H9 (cell line): ENCODE measurements around the gene SLC12A5. TPM values are rescaled to one million over a fixed set of nuclear protein-coding genes. Genes with fewer than 3 reads are reported as not detected.

Experiments
- DNase-seq: peaks from one replicate; pipeline ENCODE4 v3.0.0-alpha.2; 2017
- H2AFZ ChIP-seq: one replicate; pipeline ENCODE4 v1.6.1; 2013; ENCODE audit warnings: mild to moderate bottlenecking, low read length, control low read depth, moderate library complexity
- H2AK5ac ChIP-seq: 2 replicates; pipeline ENCODE4 v1.6.1; 2013; ENCODE audit warnings: low read length, control low read depth, mixed read lengths; ENCODE audit not compliant: insufficient read length
- H2BK120ac ChIP-seq: one replicate; pipeline ENCODE4 v1.6.1; 2013; ENCODE audit warnings: low read depth, mild to moderate bottlenecking, low read length, control low read depth, inconsistent platforms; ENCODE audit not compliant: poor library complexity, severe bottlenecking
- H2BK12ac ChIP-seq: 2 replicates; pipeline ENCODE4 v1.6.1; 2013; ENCODE audit warnings: low read length, control low read depth, mixed read lengths, low read depth; ENCODE audit not compliant: insufficient read length
- H2BK15ac ChIP-seq: 2 replicates; pipeline ENCODE4 v1.6.1; 2013; ENCODE audit warnings: low read depth, low read length, control low read depth
- H2BK20ac ChIP-seq: one replicate; pipeline ENCODE4 v1.6.1; 2013; ENCODE audit warnings: low read depth, mild to moderate bottlenecking, low read length, control low read depth, inconsistent platforms; ENCODE audit not compliant: poor library complexity, severe bottlenecking
- H2BK5ac ChIP-seq: 2 replicates; pipeline ENCODE4 v1.6.1; 2013; ENCODE audit warnings: low read length, control low read depth, mixed read lengths; ENCODE audit not compliant: insufficient read length
- H3K14ac ChIP-seq: 2 replicates; pipeline ENCODE4 v1.6.1; 2013; ENCODE audit warnings: low read length, control low read depth; ENCODE audit not compliant: insufficient read depth
- H3K18ac ChIP-seq: 2 replicates; pipeline ENCODE4 v1.6.1; 2013; ENCODE audit warnings: low read depth, mild to moderate bottlenecking, mixed read lengths, low read length, control low read depth; ENCODE audit not compliant: insufficient read length
- H3K23ac ChIP-seq: 2 replicates; pipeline ENCODE4 v1.6.1; 2013; ENCODE audit warnings: low read length, control low read depth, mixed read lengths, low read depth; ENCODE audit not compliant: insufficient read length
- H3K23me2 ChIP-seq: 2 replicates; pipeline ENCODE4 v1.6.1; 2013; ENCODE audit warnings: low read depth, mild to moderate bottlenecking, mixed read lengths, low read length, control low read depth; ENCODE audit not compliant: insufficient read length, poor library complexity, severe bottlenecking
- H3K27ac ChIP-seq: 2 replicates; pipeline ENCODE4 v1.5.1; 2013; ENCODE audit warnings: low read length, control low read depth, mixed read lengths, low read depth; ENCODE audit not compliant: insufficient read length
- H3K27me3 ChIP-seq: 2 replicates; pipeline ENCODE4 v1.6.1; 2013; ENCODE audit warnings: low read length, control low read depth, inconsistent platforms; ENCODE audit not compliant: insufficient read depth
- H3K4ac ChIP-seq: 2 replicates; pipeline ENCODE4 v1.6.1; 2013; ENCODE audit warnings: low read depth, mild to moderate bottlenecking, control low read depth, inconsistent platforms, low read length, moderate library complexity
- H3K4me1 ChIP-seq: 2 replicates; pipeline ENCODE4 v1.6.1; 2013; ENCODE audit warnings: low read length, control low read depth, inconsistent platforms; ENCODE audit not compliant: insufficient read depth
- H3K4me2 ChIP-seq: 2 replicates; pipeline ENCODE4 v1.6.1; 2013; ENCODE audit warnings: low read length, control low read depth, mixed read lengths; ENCODE audit not compliant: insufficient read length, insufficient read depth
- H3K56ac ChIP-seq: 2 replicates; pipeline ENCODE4 v1.6.1; 2013; ENCODE audit warnings: low read depth, mild to moderate bottlenecking, mixed read lengths, low read length, control low read depth; ENCODE audit not compliant: insufficient read length
- H3K79me1 ChIP-seq: 2 replicates; pipeline ENCODE4 v1.6.1; 2013; ENCODE audit warnings: low read depth, mild to moderate bottlenecking, moderate library complexity, low read length, control low read depth, inconsistent platforms; ENCODE audit not compliant: insufficient read depth, poor library complexity, severe bottlenecking
- H3K79me2 ChIP-seq: 2 replicates; pipeline ENCODE4 v1.6.1; 2013; ENCODE audit warnings: low read length, control low read depth, inconsistent platforms; ENCODE audit not compliant: insufficient read depth
- H3K9ac ChIP-seq: 2 replicates; pipeline ENCODE4 v1.6.1; 2013; ENCODE audit warnings: low read length, control low read depth, mixed read lengths; ENCODE audit not compliant: insufficient read length; ENCODE audit errors: extremely low read depth
- H3K9me3 ChIP-seq: one replicate; pipeline ENCODE4 v1.6.1; 2013; ENCODE audit warnings: low read depth, low read length, inconsistent platforms; ENCODE audit not compliant: control insufficient read depth
- H3T11ph ChIP-seq: one replicate; pipeline ENCODE4 v1.6.1; 2013; ENCODE audit warnings: mild to moderate bottlenecking, low read length, control low read depth, inconsistent platforms
- H4K20me1 ChIP-seq: one replicate; pipeline ENCODE4 v1.6.1; 2013; ENCODE audit not compliant: control insufficient read depth, insufficient read length, insufficient read depth
- H4K5ac ChIP-seq: 2 replicates; pipeline ENCODE4 v1.6.1; 2013; ENCODE audit warnings: low read depth, mild to moderate bottlenecking, mixed read lengths, low read length, control low read depth; ENCODE audit not compliant: insufficient read length
- H4K8ac ChIP-seq: replicated peaks from 2 replicates; pipeline ENCODE4 v1.6.1; 2013; ENCODE audit warnings: low read length, control low read depth, mixed read lengths, low read depth; ENCODE audit not compliant: insufficient read length
- H4K91ac ChIP-seq: 2 replicates; pipeline ENCODE4 v1.6.1; 2013; ENCODE audit warnings: low read depth, mild to moderate bottlenecking, moderate library complexity, mixed read lengths, low read length, control low read depth; ENCODE audit not compliant: insufficient read length
- H3K27ac Mint-ChIP-seq, 3 experiments: 2 replicates in 2 of 3; 3 replicates in 1 of 3; pipeline ENCODE4 v1.8.0; 2020 to 2021; ENCODE audit warnings: mixed read lengths in 3 of 3, mild to moderate bottlenecking in 1 of 3, moderate library complexity in 1 of 3
- H3K27me3 Mint-ChIP-seq: 2 replicates; pipeline ENCODE4 v1.8.0; 2021; ENCODE audit warnings: low read depth, mild to moderate bottlenecking, moderate library complexity, mixed read lengths
- H3K36me3 Mint-ChIP-seq, 3 experiments: 2 replicates in 2 of 3; 3 replicates in 1 of 3; pipeline ENCODE4 v1.8.0; 2020 to 2021; ENCODE audit warnings: low read depth in 3 of 3, mixed read lengths in 3 of 3; ENCODE audit not compliant: insufficient read depth in 1 of 3
- H3K4me1 Mint-ChIP-seq, 2 experiments: 2 replicates each; pipeline ENCODE4 v1.8.0; 2020; ENCODE audit warnings: mixed read lengths in 2 of 2
- H3K4me3 Mint-ChIP-seq, 2 experiments: 2 replicates in 1 of 2; 3 replicates in 1 of 2; pipeline ENCODE4 v1.8.0; 2020 to 2021; ENCODE audit warnings: mild to moderate bottlenecking in 2 of 2, mixed read lengths in 2 of 2, moderate library complexity in 1 of 2
- H3K9me3 Mint-ChIP-seq, 2 experiments: 2 replicates in 1 of 2; 3 replicates in 1 of 2; pipeline ENCODE4 v1.8.0; 2020; ENCODE audit warnings: mild to moderate bottlenecking in 2 of 2, mixed read lengths in 2 of 2, moderate library complexity in 1 of 2
- WGBS: extraction: QIAGEN DNeasy Blood & Tissue Kit; methylation state at CpG from one replicate; pipeline ENCODE4 v1.1.7; 2013; ENCODE audit warnings: missing lambda C conversion rate, low lambda C conversion rate, mixed read lengths; ENCODE audit not compliant: insufficient read length; ENCODE audit errors: extremely low coverage; 5-methylcytosine and 5-hydroxymethylcytosine counted together
- total RNA-seq: library from RNA; stranded (reverse); gene quantifications from 2 replicates; pipeline ENCODE4 v1.2.1, GENCODE V29; 2021
- TF ChIP-seq, protein P1 (sequence below): fragments of 200-600 bp; sonication (generic); conservative IDR thresholded peaks from 3 replicates; pipeline ENCODE4 v1.8.0; 2021; ENCODE audit warnings: antibody characterized with exemption, mild to moderate bottlenecking

Gene SLC12A5
- total RNA-seq, 1 experiment from 2014 or later: 8.7 TPM

DNA sequence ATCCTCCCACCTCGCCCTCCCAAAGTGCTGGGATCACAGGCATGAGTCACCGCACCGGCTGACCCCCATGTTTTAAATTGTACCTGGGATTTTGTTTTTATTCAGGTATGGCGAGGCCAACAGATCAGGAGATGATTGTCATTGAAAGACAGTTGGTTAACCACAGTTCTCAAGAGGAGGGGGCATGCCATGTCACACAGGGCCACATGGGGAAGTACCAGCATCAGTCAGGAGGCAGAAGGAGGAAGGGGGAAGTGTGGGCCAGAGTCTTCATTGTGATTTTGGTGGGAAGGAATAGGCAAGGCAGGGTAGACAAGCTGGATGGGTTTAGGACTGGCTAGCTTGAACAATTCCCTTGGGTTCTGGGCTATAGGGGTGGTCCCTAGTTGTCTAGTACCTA lies 30.3 kb upstream of the SLC12A5 start:
- Histone ChIP-seq H4K8ac (no peak overlapping the region), H2AFZ (no peak overlapping the region), H3K79me2 (no peaks in the 10 kb centered on the region), H4K20me1 (no peaks in the 10 kb centered on the region), H2BK20ac (no peak overlapping the region), H4K5ac (no peak overlapping the region), H3T11ph (no peak overlapping the region), H3K23me2 (no peaks in the 10 kb centered on the region), H3K18ac (no peak overlapping the region), H3K4me2 (no peak overlapping the region), H2AK5ac (no peak overlapping the region), H4K91ac (no peak overlapping the region), H2BK120ac (no peak overlapping the region), H2BK5ac (no peak overlapping the region), H3K27me3 (no peaks in the 10 kb centered on the region), H3K79me1 (no peaks in the 10 kb centered on the region), H3K56ac (no peak overlapping the region), H2BK15ac (no peak overlapping the region), H3K4me1 (no peaks in the 10 kb centered on the region; the same call in 1 of the 2 replicates), H2BK12ac (no peak overlapping the region), H3K14ac (no peak overlapping the region), H3K27ac (no peak overlapping the region), H3K9ac (no peak overlapping the region), H3K9me3 (no peaks in the 10 kb centered on the region), H3K4ac (no peak overlapping the region), H3K23ac (no peak overlapping the region)
- H3K4me1 Mint-ChIP-seq: peaks cover 23 to 32% of the 10 kb centered on the region in 2 experiments
- H3K4me3 Mint-ChIP-seq: no peak overlapping the region
- no peaks in the 10 kb centered on the region for H3K9me3 Mint-ChIP-seq
- peak overlapping the region in 2 of 3 experiments; percentile 13 to 33; a peak in 2 of 7 replicates for H3K27ac Mint-ChIP-seq
- WGBS: no CpG with 5 or more reads among the region's 4 CpGs
- no peak for DNase-seq
- TF ChIP-seq, protein P1, sequence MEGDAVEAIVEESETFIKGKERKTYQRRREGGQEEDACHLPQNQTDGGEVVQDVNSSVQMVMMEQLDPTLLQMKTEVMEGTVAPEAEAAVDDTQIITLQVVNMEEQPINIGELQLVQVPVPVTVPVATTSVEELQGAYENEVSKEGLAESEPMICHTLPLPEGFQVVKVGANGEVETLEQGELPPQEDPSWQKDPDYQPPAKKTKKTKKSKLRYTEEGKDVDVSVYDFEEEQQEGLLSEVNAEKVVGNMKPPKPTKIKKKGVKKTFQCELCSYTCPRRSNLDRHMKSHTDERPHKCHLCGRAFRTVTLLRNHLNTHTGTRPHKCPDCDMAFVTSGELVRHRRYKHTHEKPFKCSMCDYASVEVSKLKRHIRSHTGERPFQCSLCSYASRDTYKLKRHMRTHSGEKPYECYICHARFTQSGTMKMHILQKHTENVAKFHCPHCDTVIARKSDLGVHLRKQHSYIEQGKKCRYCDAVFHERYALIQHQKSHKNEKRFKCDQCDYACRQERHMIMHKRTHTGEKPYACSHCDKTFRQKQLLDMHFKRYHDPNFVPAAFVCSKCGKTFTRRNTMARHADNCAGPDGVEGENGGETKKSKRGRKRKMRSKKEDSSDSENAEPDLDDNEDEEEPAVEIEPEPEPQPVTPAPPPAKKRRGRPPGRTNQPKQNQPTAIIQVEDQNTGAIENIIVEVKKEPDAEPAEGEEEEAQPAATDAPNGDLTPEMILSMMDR: no peak
- no peaks in the 10 kb centered on the region for H3K36me3 Mint-ChIP-seq
- no peaks in the 10 kb centered on the region; the same call in 1 of the 2 replicates for H3K27me3 Mint-ChIP-seq
